NK-92 (cell line): ENCODE results near the gene OR4F29.
"Not testable (repeated sequence)": the region's sequence is repeated elsewhere in the genome, so short reads cannot be mapped to it uniquely, and the experiment has no call there.

Experiments
- DNase-seq: peaks from one replicate; lab custom pipeline; 2025; ENCODE audit not compliant: unreplicated experiment; lab: John Stamatoyannopoulos, UW

The OR4F29 gene

GRCh38 chr1:451578-451977 is at the start of gene OR4F29:
Gene OR4F29 (minus strand): TSS chr1:451678. CDS start chr1:451678, 0 bp downstream.
- not testable (repeated sequence) for DNase-seq
